GM12878 (cell line): Measurements from ENCODE around the gene CAVIN1. TPM values are rescaled to one million over a fixed set of nuclear protein-coding genes. Genes with fewer than 3 reads are reported as not detected.
A peak's percentile ranks its signal among the peaks of the same experiment; 100 is the strongest.

Experiments used
- BHLHE40 ChIP-seq, 2 experiments: fragments of 450-650 bp in 1 of 2; IDR thresholded peaks; 2 replicates each; pipeline ENCODE4 v1.6.1; 2011 to 2017; ENCODE audit warnings: low read depth in 2 of 2, borderline replicate concordance in 1 of 2, improper control_type of control experiment in 1 of 2, low read length in 1 of 2, mild to moderate bottlenecking in 1 of 2
- EED ChIP-seq: sonication (generic); IDR thresholded peaks from 2 replicates; pipeline ENCODE4 v1.6.1; 2016; ENCODE audit warnings: antibody characterized with exemption, low read depth
- HCFC1 ChIP-seq: fragments of 150-350 bp; IDR thresholded peaks from 2 replicates; pipeline ENCODE4 v1.6.1; 2014; ENCODE audit warnings: low read length
- MAX ChIP-seq: IDR thresholded peaks from 2 replicates; pipeline ENCODE4 v1.6.1; 2012; ENCODE audit warnings: low read depth, low read length, improper control_type of control experiment
- NFYB ChIP-seq: IDR thresholded peaks from 2 replicates; pipeline ENCODE4 v1.6.1; 2011; ENCODE audit warnings: low read depth, mild to moderate bottlenecking, low read length, improper control_type of control experiment, moderate library complexity; ENCODE audit not compliant: insufficient read depth
- RUNX3 ChIP-seq: IDR thresholded peaks from 2 replicates; pipeline ENCODE4 v1.6.1; 2012; ENCODE audit warnings: low read length, inconsistent platforms
- SMAD1 ChIP-seq: fragments of 450-650 bp; IDR thresholded peaks from 2 replicates; pipeline ENCODE4 v1.6.1; 2018; ENCODE audit warnings: mild to moderate bottlenecking, low read depth; ENCODE audit not compliant: partially characterized antibody
- SMC3 ChIP-seq: IDR thresholded peaks from 2 replicates; pipeline ENCODE4 v1.6.1; 2011; ENCODE audit warnings: low read length, improper control_type of control experiment, borderline replicate concordance
- TAF1 ChIP-seq: IDR thresholded peaks from 2 replicates; pipeline ENCODE4 v1.6.1; 2011; ENCODE audit warnings: mild to moderate bottlenecking, low read depth, low read length, borderline replicate concordance
- WRNIP1 ChIP-seq: IDR thresholded peaks from 2 replicates; pipeline ENCODE4 v1.6.1; 2011; ENCODE audit warnings: low read depth, low read length, improper control_type of control experiment, borderline replicate concordance
- ZBTB4 ChIP-seq: fragments of 450-650 bp; formaldehyde crosslinking; IDR thresholded peaks from 2 replicates; pipeline ENCODE4 v1.4.0; 2022; ENCODE audit warnings: mild to moderate bottlenecking, moderate library complexity
- ZZZ3 ChIP-seq: IDR thresholded peaks from 2 replicates; pipeline ENCODE4 v1.6.1; 2011; ENCODE audit warnings: low read depth; ENCODE audit not compliant: control insufficient read depth, insufficient read length
- polyA plus RNA-seq, 11 experiments: library from polyadenylated mRNA; depleted of rRNA in 4 of 11; unstranded in 6 of 11; stranded (reverse) in 5 of 11; fragments of >200 nt; fragmentation: Nextera tagmentation in 4 of 11; fragmentation: Illumina TruSeq in 1 of 11; extraction: Ambion mirVana in 4 of 11; extraction: Trizol in 1 of 11; gene quantifications; 1 replicate in 1 of 11; 2 replicates in 10 of 11; pipeline versions ENCODE4 v1.2.1 to v1.2.3, GENCODE V29; 2011 to 2016; ENCODE audit warnings: inconsistent platforms in 2 of 11, missing spikeins in 2 of 11, low read depth in 1 of 11
- total RNA-seq, 4 experiments: library from RNA; depleted of rRNA in 3 of 4; stranded (reverse); fragments of >200 nt in 3 of 4; fragmentation: Illumina TruSeq in 1 of 4; extraction: Trizol in 1 of 4; gene quantifications; 2 replicates each; pipeline versions ENCODE4 v1.2.1 to v1.2.3, GENCODE V29; 2013 to 2021

Gene CAVIN1
- total and polyA plus RNA-seq, 10 of the 15 experiments (the other 5 are each of a cell fraction or from before 2014, with no cell fraction given) = 0.03 to 1.1 (median 0.37) TPM

- TF ChIP-seq NFYB = no peak
- TF ChIP-seq SMAD1 = peak; percentile 39
- 0 out of 4 replicates have a peak, but pooled peaks of 1 of the 2 experiments have one; percentile 3 for TF ChIP-seq BHLHE40 (IDR thresholded peaks at IDR 0.05; ENCODE audit: borderline replicate concordance in 1 of 2, low read depth in 2 of 2, low read length in 1 of 2)
- no peak for TF ChIP-seq ZZZ3
- TF ChIP-seq SMC3 = 0 out of 2 replicates have a peak, but pooled peaks have one; percentile 3
- TF ChIP-seq EED = peak; percentile 42
- no peak for TF ChIP-seq WRNIP1
- TF ChIP-seq HCFC1 = no peak
- TF ChIP-seq TAF1 = no peak
- no peak; the same call in 1 of the 2 replicates for TF ChIP-seq RUNX3
- no peak for TF ChIP-seq ZBTB4
- no peak for TF ChIP-seq MAX
Observed at GRCh38 chr17:42387661-42388380, 35.2 kb downstream of the CAVIN1 start (continued).
